Hepatocyte (in vitro differentiated cells): ENCODE measurements around the gene NSL1.

Experiments
- CTCF ChIP-seq: fragments of 200-600 bp; sonication (generic); IDR thresholded peaks from 2 replicates; pipeline ENCODE4 v1.5.1; 2016; ENCODE audit warnings: antibody characterized with exemption, mild to moderate bottlenecking; ENCODE audit not compliant: poor library complexity
- EZH2phosphoT487 ChIP-seq: fragments of 200-600 bp; sonication (generic); IDR thresholded peaks from one replicate; pipeline ENCODE4 v1.6.1; 2018; ENCODE audit warnings: antibody characterized with exemption, mild to moderate bottlenecking, low read depth, moderate library complexity; ENCODE audit not compliant: unreplicated experiment, severe bottlenecking

- TF ChIP-seq CTCF, result no peak
- TF ChIP-seq EZH2phosphoT487, result no peak
Observed at GRCh38 chr1:212783976-212784375, 7.6 kb downstream of the NSL1 start.
